Tibial nerve (tissue), 4 donors: ENCODE data around the gene PUM1.
"Not testable (repeated sequence)": the region's sequence is repeated elsewhere in the genome, so short reads cannot be mapped to it uniquely, and the experiment has no call there.

Experiments
- CTCF ChIP-seq, 5 experiments: fragments of 200-600 bp in 3 of 5; fragments of 450-650 bp in 2 of 5; sonication (generic) in 3 of 5; IDR thresholded peaks; one replicate each; pipeline ENCODE4 v1.5.1; 2016 to 2019; ENCODE audit warnings: antibody characterized with exemption in 5 of 5, mild to moderate bottlenecking in 3 of 5, moderate library complexity in 2 of 5
- EP300 ChIP-seq, 2 donors: sonication (generic); formaldehyde crosslinking; IDR thresholded peaks; one replicate each; pipeline ENCODE4 v1.6.1; 2017; ENCODE audit warnings: antibody characterized with exemption in 2 of 2, mild to moderate bottlenecking in 1 of 2

GRCh38 chr1:30935758-30936157, 129.8 kb downstream of the PUM1 start:
- TF ChIP-seq CTCF, EP300 (IDR thresholded peaks at IDR 0.05): not testable (repeated sequence)
